ENCODE results near the gene KRTAP19-6.

KRTAP19-6 gene

GRCh38 chr21:30567617-30568016 lies 26.0 kb upstream of the KRTAP19-6 start:
- POLR2A ChIA-PET (ENCODE audit: low non-redundant PET) = no interaction called here
- TF ChIP-seq CTCF (conservative IDR thresholded peaks at IDR 0.05; ENCODE audit: low read depth) = no peak
- H3K27ac ChIP-seq = no peak overlapping the region
- CTCF ChIA-PET = interaction anchor here (0.5 kb wide), 1 partner anchor 12 kb away, joined by 4 read pairs; no protein-coding TSS in a partner anchor
- no peak for DNase-seq (ENCODE audit: low spot score)

GRCh38 chr21:30563630-30564029 lies 22.0 kb upstream of the KRTAP19-6 start:
- no peak for TF ChIP-seq CTCF (conservative IDR thresholded peaks at IDR 0.05; ENCODE audit: low read depth)
- H3K27ac ChIP-seq = no peak overlapping the region
- DNase-seq (ENCODE audit: low spot score) = no peak
- ChIA-PET CTCF (interaction anchor here (0.6 kb wide), 1 partner anchor 243 kb away, joined by 7 read pairs; no protein-coding TSS in a partner anchor), POLR2A (ENCODE audit: low non-redundant PET) (no interaction called here)

GRCh38 chr21:30563072-30563471 lies 21.4 kb upstream of the KRTAP19-6 start:
- POLR2A ChIA-PET (ENCODE audit: low non-redundant PET) = no interaction called here
- no peak for DNase-seq (ENCODE audit: low spot score)
- H3K27ac ChIP-seq = no peak overlapping the region
- no peak for TF ChIP-seq CTCF (conservative IDR thresholded peaks at IDR 0.05; ENCODE audit: low read depth)
- CTCF ChIA-PET = interaction anchor here (0.6 kb wide), 1 partner anchor 244 kb away, joined by 7 read pairs; no protein-coding TSS in a partner anchor

GRCh38 chr21:30561957-30562356 lies 20.3 kb upstream of the KRTAP19-6 start:
- no peak overlapping the region for H3K27ac ChIP-seq
- POLR2A ChIA-PET (ENCODE audit: low non-redundant PET) = no interaction called here
- CTCF ChIA-PET = no interaction called here

GRCh38 chr21:30561264-30561895 lies 19.7 kb upstream of the KRTAP19-6 start, which contains the start of gene KRTAP19-7:
Gene KRTAP19-7 (minus strand): TSS chr21:30561314. CDS start chr21:30561289, 25 bp downstream.
- ChIA-PET CTCF (no interaction called here), POLR2A (ENCODE audit: low non-redundant PET) (no interaction called here)
- no peak for TF ChIP-seq CTCF (conservative IDR thresholded peaks at IDR 0.05; ENCODE audit: low read depth)
- H3K27ac ChIP-seq = no peak within 1 kb of the TSS
- DNase-seq (ENCODE audit: low spot score) = no peak

More at GRCh38 chr21:30561957-30562356, 20.3 kb upstream of the KRTAP19-6 start:
- DNase-seq (ENCODE audit: low spot score) = no peak
- TF ChIP-seq CTCF (conservative IDR thresholded peaks at IDR 0.05; ENCODE audit: low read depth) = no peak

- TF ChIP-seq CTCF (conservative IDR thresholded peaks at IDR 0.05; ENCODE audit: low read depth) = no peak
- CTCF ChIA-PET = no interaction called here
- POLR2A ChIA-PET (ENCODE audit: low non-redundant PET) = no interaction called here
- no peak overlapping the region for H3K27ac ChIP-seq
- no peak for DNase-seq (ENCODE audit: low spot score)
Observed at GRCh38 chr21:30555095-30555494, 13.4 kb upstream of the KRTAP19-6 start.
